HG02678 (cell line): Measurements from ENCODE around the gene DIDO1.

Experiments used
- ATAC-seq: cut with Tn5 transposase; IDR thresholded peaks from one replicate; pipeline ENCODE4 v1.9.1; 2021; ENCODE audit warnings: mild to moderate bottlenecking, moderate library complexity; ENCODE audit not compliant: unreplicated experiment

DIDO1 gene

DNA sequence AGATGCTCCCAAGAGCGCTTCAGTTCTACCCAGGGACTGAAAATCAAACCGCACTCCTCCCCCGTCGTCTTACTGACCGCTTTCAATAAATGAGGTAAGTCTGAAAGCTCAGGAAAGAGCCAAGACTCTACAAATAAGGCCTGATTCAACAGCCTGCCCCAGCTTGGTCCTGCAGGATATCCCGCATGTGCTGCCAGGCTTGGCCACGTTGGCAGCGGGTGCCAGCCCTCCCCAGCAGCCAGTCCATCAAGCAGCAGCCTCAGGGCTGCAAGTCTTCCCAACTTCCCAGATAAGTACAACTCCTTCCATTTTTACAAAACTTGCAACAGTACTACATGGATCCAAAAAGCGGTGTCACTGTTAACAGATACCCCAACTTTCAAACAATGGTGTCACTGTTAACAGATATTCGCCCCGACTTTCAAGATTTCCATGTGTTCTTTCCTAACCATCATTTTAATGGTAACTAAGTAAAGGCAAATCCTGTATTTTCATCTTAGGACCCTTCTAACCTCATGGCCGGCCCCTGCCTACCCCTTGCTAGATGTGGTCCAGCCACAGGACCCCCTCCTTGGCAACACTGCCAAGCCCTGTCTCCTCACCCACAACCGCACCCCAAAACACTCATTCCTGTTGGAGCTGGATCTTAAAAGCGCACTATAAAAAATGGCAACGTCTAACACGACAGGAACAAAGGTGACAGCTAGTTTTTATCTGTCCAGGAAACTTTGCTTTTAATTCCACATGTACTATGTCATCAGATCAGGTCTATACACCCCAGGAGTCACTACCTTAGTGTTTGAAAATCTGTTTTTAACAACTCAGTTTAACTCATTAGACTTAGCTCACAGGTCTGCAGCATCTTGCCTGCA lies 28.0 kb downstream of the DIDO1 start:
- ATAC-seq, result no peak

DNA sequence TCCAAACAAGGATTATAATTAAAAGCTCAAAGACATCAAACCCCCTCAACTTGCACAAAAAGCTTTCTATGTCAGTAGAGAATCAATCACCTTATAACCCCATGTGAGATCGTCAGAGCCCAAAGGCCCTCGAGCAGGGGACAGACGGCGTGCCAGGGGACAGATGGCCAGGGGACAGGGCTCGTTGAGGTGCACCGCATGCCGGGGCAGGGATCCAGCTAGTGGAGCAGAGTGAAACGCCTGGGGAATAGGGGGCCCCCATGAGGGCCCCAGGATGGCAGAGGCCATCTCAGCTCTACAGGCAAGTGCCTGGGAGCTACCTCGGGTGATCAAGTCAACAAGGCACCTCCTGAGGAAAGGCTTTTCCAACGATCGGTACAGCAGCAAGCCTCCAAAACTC lies 28.6 kb downstream of the DIDO1 start:
- ATAC-seq, result no peak

DNA sequence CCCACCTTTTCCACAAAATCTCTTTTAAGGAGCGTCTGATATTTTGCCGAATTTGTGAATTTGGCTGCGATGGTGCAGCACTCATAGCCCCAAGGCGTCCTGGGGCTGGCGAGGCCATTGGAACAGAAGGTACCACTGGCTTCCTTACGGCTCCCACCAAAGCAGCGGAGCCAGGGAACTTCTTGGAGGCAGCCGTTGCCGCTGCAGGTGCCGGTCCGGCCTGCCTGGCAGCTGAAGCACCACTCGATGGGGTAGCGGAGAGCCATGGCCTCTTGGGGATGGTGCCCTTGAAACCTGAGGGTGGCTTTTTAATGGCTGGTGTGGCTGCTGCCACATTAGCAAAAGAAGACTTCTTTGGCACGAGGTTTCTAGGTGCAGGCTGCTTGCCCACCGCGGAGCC lies 29.8 kb downstream of the DIDO1 start:
- ATAC-seq, result no peak

DNA sequence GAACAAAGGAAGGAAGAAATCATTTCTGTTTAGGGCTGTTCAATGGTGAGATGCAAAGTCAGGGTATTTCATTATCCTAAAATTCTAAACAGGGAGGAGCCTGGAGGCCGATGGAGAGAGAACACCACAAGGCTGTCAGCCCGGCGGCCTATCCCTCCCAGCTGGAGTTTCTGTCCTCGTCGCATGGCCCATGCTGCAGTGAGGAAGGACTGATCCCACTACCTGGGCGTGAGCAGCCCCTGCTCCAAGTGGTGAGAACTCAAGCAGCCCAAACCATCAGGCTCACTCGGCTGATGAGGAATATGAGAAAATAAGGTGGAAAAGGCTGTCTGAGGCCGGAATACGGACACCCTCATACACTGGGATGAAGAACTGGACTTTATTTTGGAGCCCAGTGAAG lies 30.8 kb downstream of the DIDO1 start:
- ATAC-seq, result no peak

DNA sequence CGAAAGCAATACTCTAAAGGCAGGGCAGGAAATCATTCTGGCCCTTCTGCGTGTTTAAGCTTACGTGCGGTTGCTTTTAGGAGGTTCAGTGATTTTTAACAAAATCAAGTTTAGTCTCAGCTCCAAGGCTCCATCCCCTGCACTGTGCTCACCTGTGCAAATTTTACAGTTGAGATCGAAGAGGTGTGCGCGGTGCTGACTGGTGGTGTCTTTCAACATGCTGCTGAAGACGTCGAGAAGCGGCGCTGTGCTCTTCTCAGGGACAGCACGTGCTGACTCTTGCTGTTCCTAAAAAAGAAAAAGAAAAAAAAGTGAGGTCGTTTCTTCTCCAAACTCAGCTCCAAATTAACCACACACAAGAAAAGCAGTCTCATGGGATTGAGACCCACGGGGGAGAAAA lies 32.0 kb downstream of the DIDO1 start:
- ATAC-seq, result no peak

DNA sequence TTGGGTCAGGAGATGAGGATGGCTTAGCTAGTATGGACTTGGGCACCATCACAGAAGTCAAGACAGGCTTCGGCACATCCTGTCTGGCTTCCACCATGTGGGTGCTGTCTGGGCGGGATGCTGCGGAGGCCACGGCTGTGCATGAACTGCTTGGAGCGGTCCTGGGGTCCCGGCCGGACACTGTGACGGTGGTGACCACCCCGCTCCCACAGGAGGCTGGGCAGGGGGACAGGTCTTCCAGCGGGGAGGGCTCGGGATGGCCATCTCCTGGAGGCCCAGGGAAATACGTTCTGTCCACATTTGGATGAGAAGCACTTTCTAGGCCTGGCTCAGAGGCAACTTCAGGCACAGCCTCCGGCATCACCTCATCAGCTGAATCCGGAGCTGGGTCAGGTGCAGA lies 32.6 kb downstream of the DIDO1 start:
- no peak for ATAC-seq

DNA sequence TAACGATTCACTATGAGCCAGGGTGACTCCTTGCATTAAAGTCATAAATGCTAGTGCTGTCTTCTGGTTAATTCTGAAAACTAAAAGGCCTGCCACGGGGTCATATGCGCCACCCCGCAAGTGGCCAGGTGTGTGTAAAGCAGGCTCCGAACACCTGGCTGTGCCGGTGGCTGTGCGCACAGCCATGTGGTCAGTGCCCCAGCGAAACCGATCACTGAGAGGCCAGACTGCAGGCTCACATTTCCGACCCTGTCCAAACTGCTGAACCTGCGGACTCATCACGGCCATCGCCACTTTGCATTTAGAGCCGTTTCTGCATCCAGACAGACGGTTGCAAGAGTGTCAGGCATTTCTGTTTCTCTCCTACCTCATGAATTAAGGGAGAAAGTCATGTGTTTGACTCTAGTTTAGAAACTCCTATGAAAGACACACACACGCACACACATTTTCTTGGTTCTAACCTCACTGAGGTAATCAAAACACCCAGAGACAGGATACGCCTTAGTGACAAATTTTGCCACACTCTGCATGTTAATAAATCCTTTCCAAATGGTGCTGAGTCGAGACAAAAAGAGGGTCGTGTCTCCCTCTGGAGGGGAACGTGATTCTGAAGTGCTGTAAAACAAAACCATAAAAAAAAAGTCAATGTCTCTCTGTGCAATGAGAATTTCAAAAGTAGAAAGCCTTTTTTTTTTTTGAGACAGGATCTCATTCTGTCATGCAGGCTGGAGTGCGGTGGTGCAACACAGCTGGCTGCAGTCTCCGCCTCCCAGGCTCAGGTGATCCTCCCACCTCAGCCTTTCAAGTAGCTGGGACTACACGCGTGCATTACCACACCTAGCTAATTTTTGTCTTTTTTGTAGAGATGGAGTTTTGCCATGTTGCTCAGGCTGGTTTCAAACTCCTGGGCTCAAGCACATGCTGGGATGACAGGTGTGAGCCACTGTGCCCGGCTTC lies 33.7 kb downstream of the DIDO1 start:
- no peak for ATAC-seq

DNA sequence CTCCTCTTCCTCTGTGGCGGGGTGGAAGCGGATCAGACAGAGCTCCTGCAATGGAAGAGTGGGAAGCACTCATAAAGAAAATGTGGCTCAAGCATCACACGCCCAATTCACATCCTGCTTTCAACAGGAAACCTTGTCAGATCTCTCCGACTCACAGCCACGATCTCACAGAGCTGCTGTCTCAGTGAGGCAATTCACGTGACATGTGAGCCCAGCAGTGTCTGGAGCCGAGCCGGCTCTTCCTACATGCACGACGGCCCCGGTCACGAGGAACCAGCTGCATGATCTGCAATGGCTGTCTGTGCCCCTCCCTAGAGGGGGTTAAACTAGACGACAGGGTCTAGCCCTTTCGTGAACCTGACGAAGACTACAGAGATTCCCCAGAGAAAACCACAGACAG lies 35.2 kb downstream of the DIDO1 start:
- ATAC-seq, result no peak

DNA sequence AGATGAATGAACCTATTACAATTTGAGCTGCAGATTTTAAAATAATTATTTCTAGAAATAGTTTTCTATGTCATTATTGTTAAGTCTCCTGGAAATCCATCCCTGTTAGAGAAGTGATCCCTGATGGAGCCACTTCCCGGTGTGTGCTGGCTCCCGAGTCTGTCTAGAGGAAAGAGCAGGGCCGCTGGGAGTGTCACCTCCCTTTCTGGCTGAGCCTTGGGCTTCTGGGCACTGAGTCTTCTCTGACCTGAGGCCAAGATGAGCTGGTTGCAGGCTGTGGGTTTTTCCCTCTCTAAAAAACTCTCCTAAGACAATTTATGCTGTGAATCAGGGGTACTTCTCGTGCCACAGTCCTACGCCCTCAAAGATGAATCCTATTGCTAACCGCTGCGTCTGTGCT lies 35.9 kb downstream of the DIDO1 start:
- no peak for ATAC-seq

DNA sequence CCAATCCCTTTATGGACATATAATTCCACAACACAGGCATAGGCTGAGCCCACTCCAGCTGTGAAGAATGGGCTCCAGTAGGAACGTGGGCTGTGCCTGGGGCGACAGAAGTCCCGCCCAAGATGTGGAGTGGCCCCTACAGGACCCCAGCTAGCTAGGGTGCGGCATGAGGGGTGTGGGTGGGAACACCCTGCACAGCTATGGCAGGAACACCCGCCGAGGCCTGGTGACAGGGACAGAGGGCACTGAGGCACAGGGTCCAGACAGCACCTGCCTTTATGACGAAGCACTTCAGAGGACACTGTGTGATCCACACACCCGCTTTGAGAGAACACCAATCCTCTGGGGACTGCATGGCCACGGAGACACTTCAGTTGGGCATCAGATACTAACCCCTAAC lies 36.4 kb downstream of the DIDO1 start:
- no peak for ATAC-seq

DNA sequence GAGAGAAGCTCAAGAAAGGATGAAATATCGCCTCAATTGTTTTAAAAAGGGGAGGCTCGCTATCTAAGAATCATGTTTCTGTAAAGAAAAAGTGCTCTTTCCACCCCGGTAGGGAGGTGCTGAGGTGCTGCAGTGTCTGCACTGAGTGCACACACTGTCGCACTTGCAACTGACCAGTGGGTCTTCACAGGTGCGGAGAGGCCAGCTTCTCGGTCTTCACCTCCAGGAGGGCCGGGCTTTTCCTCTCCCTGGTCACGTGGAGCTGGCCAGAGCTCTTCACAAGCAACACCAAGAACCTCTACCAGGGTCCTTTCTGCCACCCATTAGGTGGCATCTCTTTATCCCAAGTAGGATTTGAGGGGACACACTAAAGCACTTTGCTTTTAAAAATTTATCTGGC lies 36.9 kb downstream of the DIDO1 start:
- ATAC-seq, result no peak

DNA sequence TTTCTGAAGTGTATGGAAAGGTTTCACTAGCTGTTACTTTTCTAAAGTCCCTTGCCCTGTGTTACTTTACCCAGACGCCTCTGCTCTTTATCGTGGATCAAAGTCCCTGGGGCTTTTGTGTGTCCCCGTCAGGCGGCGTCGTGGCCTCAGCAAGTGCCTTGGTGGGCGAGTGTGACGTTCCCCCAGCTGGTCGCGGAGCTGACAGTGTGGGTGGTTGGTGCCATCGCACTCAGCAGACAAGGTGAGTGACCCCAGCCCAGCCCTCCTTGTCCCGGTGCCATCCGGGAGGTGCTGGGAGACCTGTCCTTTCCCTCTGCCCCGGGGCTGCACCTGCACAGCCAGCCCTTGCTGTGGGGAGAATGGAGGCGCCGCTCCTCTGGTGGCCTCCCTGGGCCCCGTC lies 37.4 kb downstream of the DIDO1 start:
- ATAC-seq, result no peak

DNA sequence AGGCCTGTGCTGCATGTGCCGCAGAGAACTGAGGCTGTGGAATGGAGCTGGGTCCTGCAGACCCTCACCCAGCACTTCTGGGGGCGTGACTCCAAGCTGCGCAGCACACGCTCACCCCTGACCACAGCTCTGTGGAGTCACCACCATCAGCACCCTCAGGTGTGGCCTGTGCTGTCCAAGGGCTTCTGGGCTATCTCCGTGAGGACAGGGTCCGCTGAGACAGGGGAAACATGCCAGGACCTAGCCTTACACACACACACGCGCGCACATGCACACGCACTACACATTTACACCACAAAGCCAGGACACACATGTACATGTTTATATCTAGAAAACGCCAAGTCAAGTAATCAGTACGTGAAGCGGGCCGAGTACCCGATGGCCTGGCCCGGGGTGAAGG lies 37.9 kb downstream of the DIDO1 start:
- no peak for ATAC-seq

DNA sequence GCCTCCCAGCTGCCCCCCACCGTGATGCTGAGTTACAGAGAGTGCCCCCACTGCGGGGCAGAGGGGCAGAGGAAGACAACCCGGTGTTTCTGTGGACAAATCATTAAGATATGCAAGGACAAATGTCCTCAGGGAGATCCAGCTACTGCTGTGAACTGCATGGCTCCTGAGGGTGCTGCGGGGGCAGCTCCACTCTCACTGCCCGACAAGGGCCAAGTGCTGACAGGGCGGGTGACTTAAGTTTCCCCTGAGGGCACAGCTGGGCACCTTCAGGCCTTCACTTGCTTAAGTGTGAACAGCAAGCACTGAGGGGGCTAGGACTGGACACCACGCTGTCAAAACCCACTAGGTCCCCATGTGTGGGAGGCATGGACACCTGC lies 38.5 kb downstream of the DIDO1 start:
- ATAC-seq, result no peak

DNA sequence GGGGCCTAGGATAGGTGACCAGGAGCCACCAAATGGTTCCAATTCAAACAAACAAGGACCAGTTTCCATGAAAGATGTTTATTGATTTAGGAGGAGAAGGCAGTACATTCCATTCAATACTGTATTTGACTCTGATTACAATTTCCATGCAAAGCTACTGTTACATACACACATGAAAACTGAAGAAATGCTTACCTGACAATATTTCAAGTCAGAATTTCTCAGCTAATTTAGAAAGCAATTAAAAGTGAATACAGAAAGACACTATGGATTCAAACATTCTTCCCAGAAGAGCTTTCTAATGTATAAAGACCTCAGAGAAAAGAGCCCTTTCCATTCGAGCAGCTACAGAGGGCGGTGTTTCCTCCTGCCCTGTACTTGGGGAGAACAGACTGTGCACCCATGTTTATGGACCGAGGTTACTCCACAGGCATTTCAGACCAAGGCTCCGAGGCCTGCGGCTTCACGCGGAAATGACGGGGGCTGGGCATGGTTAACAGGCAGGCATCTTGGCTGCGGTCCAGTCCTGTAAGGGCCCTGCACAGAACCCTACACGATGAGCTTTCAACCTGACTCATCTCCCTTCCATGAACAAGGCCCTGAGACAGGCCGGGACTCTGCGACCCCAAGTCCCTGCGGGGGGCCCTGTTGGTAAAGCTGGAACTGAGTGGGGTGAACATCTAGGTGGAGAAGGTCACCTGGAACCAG lies 39.0 kb downstream of the DIDO1 start:
- ATAC-seq, result no peak

DNA sequence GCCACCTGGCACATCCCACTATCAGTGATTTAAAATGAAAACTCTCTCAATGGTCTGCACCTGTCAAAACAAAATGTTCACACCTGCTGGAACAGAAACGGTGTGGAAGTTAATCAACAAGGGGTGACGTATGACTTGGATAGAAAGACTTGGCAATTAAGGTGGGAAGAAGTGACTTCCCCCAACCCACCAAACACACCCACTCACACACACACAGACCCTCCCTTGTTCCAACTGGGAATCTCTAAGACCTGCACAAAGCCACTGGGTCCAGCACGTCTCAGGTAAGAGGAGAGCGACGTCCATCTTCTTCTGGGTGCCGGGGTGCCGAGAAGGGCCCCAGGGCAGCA lies 39.6 kb downstream of the DIDO1 start:
- no peak for ATAC-seq

DNA sequence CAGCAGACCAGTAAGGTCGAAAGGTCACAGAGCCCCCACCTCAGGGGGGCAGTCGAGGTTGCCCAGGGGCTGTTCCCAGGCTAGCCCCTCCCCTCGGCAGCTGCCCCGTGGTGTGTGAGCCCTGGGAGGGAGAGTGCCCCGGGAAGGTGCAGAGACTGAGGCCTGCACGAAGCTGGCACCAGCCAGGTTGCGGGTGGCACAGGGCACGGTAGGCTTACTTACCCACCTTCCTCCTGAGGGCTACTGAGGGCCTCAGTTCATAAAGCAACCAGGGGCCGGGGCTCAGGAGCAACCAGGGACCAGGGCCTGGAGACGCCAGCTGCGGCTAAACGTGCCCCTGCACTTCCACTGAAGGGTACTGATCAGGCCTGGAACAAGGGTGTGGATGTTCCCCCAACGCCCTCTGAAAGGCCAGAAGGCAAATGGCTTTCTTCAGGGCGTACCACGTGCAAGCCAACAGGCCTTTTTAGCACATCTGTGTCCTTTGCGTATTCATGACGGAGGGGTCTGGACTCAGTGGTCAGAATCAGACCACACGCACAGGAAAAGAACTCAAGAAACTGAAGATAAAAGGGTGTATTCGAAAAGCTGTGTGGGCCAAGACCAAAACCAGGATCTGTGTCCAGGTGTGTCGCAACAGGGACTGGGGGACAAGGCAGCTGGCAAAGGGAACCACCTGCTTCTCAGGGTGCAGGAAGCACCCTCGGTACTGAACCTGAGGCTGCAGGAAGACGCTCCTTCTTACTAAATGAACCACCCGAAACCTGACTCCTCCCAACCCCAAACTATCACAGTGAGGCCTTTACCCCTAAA lies 40.2 kb downstream of the DIDO1 start:
- ATAC-seq, result no peak

DNA sequence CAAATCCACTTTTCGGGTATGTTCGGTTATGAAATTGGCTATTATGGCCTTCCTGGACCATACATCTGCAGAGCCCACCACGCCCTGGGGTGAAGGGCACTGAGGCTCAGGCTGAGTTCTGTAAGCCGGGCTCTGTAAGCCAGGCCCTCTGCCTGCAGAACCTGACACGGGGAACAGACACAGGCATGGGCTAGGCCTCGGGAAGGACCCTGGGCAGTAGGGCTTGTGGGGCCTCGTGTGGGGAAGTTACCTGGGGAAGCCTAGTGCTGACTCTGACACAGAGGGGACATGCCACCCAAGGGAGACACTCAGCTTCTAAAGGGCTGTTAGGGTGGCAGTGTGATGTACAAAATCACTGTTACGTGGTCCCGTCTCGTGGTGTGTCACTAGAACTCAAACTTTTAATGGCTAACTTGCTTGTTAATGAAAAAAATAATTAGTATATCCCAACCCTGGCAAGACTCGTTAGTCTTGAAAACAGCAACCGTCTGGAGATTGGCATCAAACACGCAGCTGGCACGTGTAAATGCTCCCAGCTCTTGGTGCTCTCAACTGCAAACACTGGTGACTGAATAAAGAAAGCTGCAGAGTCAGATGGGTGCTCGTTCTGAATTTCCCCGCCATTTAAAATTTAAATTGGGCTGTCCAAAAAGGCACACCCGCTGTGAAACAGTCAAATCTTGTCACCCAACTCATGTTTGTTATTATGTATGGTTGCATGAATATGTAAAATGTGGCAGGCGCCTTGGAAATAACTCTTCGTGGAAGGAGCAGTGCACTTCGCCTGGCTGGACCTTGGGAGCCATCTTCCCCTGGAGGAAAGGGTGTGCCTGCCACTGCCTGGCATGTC lies 41.0 kb downstream of the DIDO1 start:
- ATAC-seq, result no peak

DNA sequence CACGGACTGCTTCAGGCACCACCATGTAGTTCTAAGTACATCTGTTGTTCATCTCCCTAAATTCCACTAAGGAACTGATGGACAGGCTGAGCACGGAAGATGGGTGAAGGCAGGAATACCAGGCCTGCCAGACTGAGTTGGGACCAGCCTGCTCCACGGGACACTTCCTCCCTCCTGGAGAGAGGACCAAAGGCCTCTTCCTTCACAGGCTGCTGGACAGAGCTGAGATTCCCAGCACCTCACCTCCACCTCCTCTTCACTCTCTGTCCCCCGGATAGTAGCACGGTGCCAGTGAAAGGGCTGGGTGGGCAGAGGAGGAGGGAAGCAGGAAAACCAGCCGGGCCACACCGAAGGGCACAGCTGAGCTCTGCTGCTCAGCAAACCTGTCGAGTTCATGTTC lies 41.7 kb downstream of the DIDO1 start:
- no peak for ATAC-seq

DNA sequence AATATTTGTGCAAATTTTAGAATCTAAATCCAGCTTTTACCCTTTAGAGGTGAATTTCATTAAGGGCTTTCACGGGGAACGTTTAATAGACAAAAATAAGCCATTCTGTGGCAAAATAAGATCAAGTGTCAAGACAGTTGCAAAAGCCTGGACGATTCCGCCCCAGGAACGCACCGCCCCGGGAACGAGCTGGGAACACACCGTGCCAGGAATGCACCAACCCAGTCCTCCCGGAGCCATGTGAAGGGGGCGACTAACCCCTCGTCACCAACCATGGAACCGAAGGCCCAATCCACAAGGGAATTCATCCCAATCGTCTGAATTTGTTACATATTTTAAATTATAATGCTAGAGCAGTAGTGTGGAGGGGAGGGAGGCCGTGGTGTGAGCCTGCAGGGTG lies 43.9 kb downstream of the DIDO1 start:
- ATAC-seq, result no peak
